CD4-positive, alpha-beta memory T cell (primary cell): ENCODE data around the gene SEC14L3. TPM values are rescaled to one million over a fixed set of nuclear protein-coding genes. Genes with fewer than 3 reads are reported as not detected.
"Not testable (repeated sequence)": the region's sequence is repeated elsewhere in the genome, so short reads cannot be mapped to it uniquely, and the experiment has no call there.

Source experiments
- CTCF ChIA-PET: fragments of 350-600 bp; sonication (Branson Sonifier 250); formaldehyde crosslinking; loops from one replicate; lab custom pipeline; 2021; ENCODE audit warnings: inconsistent platforms; ENCODE audit not compliant: partially characterized antibody; lab: Charles Lee
- POLR2A ChIA-PET: fragments of 350-600 bp; sonication (Branson Sonifier 250); formaldehyde crosslinking; loops from one replicate; lab custom pipeline; 2021; ENCODE audit not compliant: partially characterized antibody; lab: Charles Lee
- DNase-seq, 5 donors: peaks; one replicate each; pipeline versions ENCODE4 v3.0.0 to v3.0.0-alpha.2; 2020 to 2022; ENCODE audit warnings: mixed read lengths in 1 of 5
- H3K27ac ChIP-seq: one replicate; pipeline ENCODE4 v1.7.0; 2013; ENCODE audit warnings: low read depth, low read length
- H3K27me3 ChIP-seq: 2 replicates; pipeline ENCODE4 v1.7.0; 2013; ENCODE audit warnings: mild to moderate bottlenecking, low read length, moderate library complexity; ENCODE audit not compliant: insufficient read depth
- H3K36me3 ChIP-seq: 2 replicates; pipeline ENCODE4 v1.7.0; 2013; ENCODE audit warnings: mild to moderate bottlenecking, low read length, moderate library complexity; ENCODE audit not compliant: insufficient read depth
- H3K4me1 ChIP-seq: 2 replicates; pipeline ENCODE4 v1.7.0; 2013; ENCODE audit warnings: mild to moderate bottlenecking, low read length, moderate library complexity; ENCODE audit not compliant: insufficient read depth
- H3K4me3 ChIP-seq, 2 donors: one replicate each; pipeline ENCODE4 v1.7.0; 2013; ENCODE audit warnings: low read length in 2 of 2, mild to moderate bottlenecking in 1 of 2
- H3K9me3 ChIP-seq, 2 donors: one replicate each; pipeline ENCODE4 v1.7.0; 2013; ENCODE audit warnings: low read length in 2 of 2, control low read depth in 1 of 2; ENCODE audit not compliant: control insufficient read depth in 1 of 2
- H3K27ac Mint-ChIP-seq, 7 donors: one replicate each; pipeline ENCODE4 v1.8.0; 2020 to 2021; ENCODE audit warnings: mixed read lengths in 7 of 7, mild to moderate bottlenecking in 6 of 7, inconsistent platforms in 3 of 7, moderate library complexity in 3 of 7
- H3K27me3 Mint-ChIP-seq, 2 donors: one replicate each; pipeline ENCODE4 v1.8.0; 2020 to 2021; ENCODE audit warnings: mixed read lengths in 2 of 2
- H3K36me3 Mint-ChIP-seq, 2 donors: one replicate each; pipeline ENCODE4 v1.8.0; 2020 to 2021; ENCODE audit warnings: mixed read lengths in 2 of 2, inconsistent platforms in 1 of 2, mild to moderate bottlenecking in 1 of 2
- H3K4me1 Mint-ChIP-seq, 4 donors: one replicate each; pipeline ENCODE4 v1.8.0; 2020 to 2021; ENCODE audit warnings: mixed read lengths in 4 of 4, mild to moderate bottlenecking in 1 of 4
- H3K4me3 Mint-ChIP-seq, 8 donors: one replicate each; pipeline ENCODE4 v1.8.0; 2020 to 2021; ENCODE audit warnings: mixed read lengths in 8 of 8, mild to moderate bottlenecking in 7 of 8, moderate library complexity in 6 of 8, inconsistent platforms in 3 of 8
- H3K9me3 Mint-ChIP-seq, 8 donors: one replicate each; pipeline ENCODE4 v1.8.0; 2020 to 2021; ENCODE audit warnings: mixed read lengths in 8 of 8, mild to moderate bottlenecking in 5 of 8, inconsistent platforms in 3 of 8, moderate library complexity in 1 of 8
- intact Hi-C: fragments of 100-400 bp; cut with micrococcal nuclease; formaldehyde crosslinking; loops from one replicate; pipeline ENCODE4 v1.15.1; 2023
- polyA plus RNA-seq, 2 donors: library from polyadenylated mRNA; unstranded; fragments of 300-500 nt; fragmentation: Illumina TruSeq; gene quantifications; one replicate each; pipeline ENCODE4 v1.2.3, GENCODE V29; 2021
- total RNA-seq, 2 experiments: library from RNA; stranded (reverse); gene quantifications; one replicate each; pipeline ENCODE4 v1.2.3, GENCODE V29; 2021

Gene SEC14L3
- total and polyA plus RNA-seq, 4 experiments from 2014 or later = not detected

DNA sequence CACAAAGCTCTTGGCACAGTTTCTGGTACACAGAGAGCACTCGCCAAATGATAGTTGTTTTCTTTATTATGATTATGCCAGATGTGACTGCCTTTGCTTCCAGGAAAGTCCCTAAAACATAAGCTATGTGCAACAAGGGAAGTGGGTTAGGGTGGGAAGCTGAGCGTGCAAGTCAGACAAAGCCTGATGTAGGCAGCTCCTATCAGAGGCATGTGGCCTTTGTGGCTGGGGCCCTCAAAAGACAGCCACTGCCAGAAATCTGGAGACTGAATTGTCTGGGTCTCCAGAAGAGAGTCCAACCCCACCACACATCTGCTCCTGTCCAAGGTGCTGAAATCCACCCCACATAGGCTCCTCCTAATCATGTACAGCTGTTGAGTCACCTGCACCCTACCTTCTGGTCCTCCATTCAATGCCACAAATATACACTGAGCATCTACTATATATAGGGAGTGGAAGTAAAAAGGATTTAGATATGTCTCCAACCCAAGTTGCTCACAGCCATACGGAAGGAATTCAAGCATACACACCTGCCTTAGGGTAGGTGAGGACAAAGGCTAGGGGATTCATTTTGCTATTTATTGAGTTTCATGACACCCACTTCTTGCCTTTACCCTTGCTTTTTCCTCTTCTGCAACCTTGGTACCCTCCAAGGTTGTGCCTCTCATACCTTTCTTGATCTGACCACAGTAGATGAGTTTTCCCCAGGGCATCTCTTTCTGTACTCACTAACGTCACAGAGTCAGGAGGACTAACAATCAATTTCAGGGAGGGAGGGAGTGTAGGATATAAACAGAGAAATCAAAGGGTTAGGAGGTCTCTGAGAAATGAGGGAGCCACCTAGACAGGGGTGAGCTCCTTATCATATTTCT lies 12.4 kb downstream of the SEC14L3 start:
- peak in 3 of 5 donors; percentile 11 to 56 (median 22) for DNase-seq
- H3K9me3 Mint-ChIP-seq = peaks cover 0 to 5% (median 2%) of the 10 kb centered on the region in 8 donors
- no peak overlapping the region for H3K4me3 Mint-ChIP-seq
- Histone ChIP-seq H3K4me1 (no peaks in the 10 kb centered on the region), H3K9me3 (no peaks in the 10 kb centered on the region), H3K36me3 (no peaks in the 10 kb centered on the region), H3K4me3 (no peak overlapping the region), H3K27me3 (peaks cover 5% of the 10 kb centered on the region), H3K27ac (no peak overlapping the region)
- intact Hi-C loops = no loop called here
- H3K27ac Mint-ChIP-seq = peak overlapping the region in 1 of 7 donors; percentile 3
- no peaks in the 10 kb centered on the region for H3K4me1 Mint-ChIP-seq
- ChIA-PET CTCF (no interaction called here), POLR2A (no interaction called here)
- H3K27me3 Mint-ChIP-seq = peaks cover 7 to 16% of the 10 kb centered on the region in 2 donors
- peaks cover 0 to 6% of the 10 kb centered on the region in 2 donors for H3K36me3 Mint-ChIP-seq

DNA sequence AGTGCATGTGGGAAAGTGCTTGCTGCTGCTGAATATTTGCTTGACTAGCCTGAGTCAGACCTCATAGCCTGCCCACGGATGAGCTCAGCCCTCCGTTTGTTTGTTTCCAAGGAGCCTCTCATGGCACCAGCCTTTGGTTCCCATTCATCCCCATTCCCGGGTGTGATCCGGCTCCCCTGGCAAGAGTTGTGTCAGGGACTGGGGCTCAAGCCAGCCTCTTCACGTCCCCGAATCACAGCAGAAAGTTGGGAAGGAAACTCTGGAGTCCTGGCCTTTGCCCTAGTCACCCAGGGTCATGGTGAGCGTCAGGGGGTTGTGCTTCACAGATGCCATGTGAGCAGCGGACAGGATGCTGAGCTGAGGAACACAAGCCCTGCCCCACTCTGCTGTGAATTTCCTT lies 13.8 kb downstream of the SEC14L3 start:
- H3K4me3 Mint-ChIP-seq = no peak overlapping the region
- Histone ChIP-seq H3K4me1 (no peaks in the 10 kb centered on the region), H3K27me3 (peaks cover 5% of the 10 kb centered on the region), H3K27ac (no peak overlapping the region), H3K4me3 (no peak overlapping the region), H3K9me3 (no peaks in the 10 kb centered on the region), H3K36me3 (no peaks in the 10 kb centered on the region)
- H3K27ac Mint-ChIP-seq = no peak overlapping the region
- H3K27me3 Mint-ChIP-seq = peaks cover 10 to 19% of the 10 kb centered on the region in 2 donors
- ChIA-PET CTCF (interaction anchor here (0.7 to 1.3 kb wide), 3 partner anchors 9 to 27 kb away, joined by 3 to 4 read pairs (median 3); no protein-coding TSS in a partner anchor), POLR2A (no interaction called here)
- peaks cover 0 to 6% of the 10 kb centered on the region in 2 donors for H3K36me3 Mint-ChIP-seq
- no peaks in the 10 kb centered on the region for H3K4me1 Mint-ChIP-seq
- intact Hi-C loops = no loop called here
- H3K9me3 Mint-ChIP-seq = peaks cover 0 to 5% (median 2%) of the 10 kb centered on the region in 8 donors
- no peak for DNase-seq

DNA sequence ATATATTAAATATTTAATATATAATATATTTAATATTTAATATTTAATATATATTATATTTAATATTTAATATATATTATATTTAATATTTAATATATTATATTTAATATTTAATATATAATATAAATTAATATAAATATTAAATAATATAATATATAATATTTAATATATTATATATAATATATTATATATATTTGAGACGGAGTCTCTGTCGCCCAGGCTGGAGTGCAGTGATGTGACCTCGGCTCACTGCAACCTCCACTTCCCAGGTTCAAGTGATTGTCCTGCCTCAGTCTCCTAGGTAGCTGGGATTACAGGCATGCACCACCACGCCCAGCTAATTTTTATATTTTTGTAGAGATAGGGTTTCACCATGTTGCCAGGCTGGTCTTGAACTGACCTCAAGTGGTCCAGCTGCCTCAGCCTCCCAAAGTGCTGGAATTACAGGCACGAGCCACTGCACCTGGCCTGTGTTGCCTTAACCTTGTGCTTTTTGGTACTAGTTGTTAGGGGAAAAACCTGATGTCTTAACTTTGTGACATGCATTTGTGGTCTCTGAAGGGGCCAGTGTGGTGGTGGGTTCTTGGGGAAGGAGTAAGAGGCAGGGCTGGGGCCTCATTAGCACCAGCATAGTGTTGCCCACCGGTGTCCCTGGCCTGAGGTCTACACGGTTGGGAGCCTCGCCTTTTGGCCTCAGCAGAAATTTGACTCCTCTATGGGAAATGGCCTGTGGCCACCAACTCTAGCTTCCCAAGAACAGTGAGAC lies 16.6 kb downstream of the SEC14L3 start:
- Mint-ChIP-seq H3K4me3 (no peak overlapping the region), H3K36me3 (peaks cover 0 to 6% of the 10 kb centered on the region in 2 donors), H3K9me3 (peaks cover 0 to 5% (median 2%) of the 10 kb centered on the region in 8 donors), H3K27me3 (peaks cover 16 to 31% of the 10 kb centered on the region in 2 donors), H3K27ac (no peak overlapping the region), H3K4me1 (no peaks in the 10 kb centered on the region)
- intact Hi-C loops = no loop called here
- Histone ChIP-seq H3K36me3 (no peaks in the 10 kb centered on the region), H3K4me3 (no peak overlapping the region), H3K9me3 (no peaks in the 10 kb centered on the region), H3K27me3 (peaks cover 5% of the 10 kb centered on the region), H3K4me1 (no peaks in the 10 kb centered on the region), H3K27ac (no peak overlapping the region)
- no peak for DNase-seq
- ChIA-PET CTCF (no interaction called here), POLR2A (no interaction called here)

DNA sequence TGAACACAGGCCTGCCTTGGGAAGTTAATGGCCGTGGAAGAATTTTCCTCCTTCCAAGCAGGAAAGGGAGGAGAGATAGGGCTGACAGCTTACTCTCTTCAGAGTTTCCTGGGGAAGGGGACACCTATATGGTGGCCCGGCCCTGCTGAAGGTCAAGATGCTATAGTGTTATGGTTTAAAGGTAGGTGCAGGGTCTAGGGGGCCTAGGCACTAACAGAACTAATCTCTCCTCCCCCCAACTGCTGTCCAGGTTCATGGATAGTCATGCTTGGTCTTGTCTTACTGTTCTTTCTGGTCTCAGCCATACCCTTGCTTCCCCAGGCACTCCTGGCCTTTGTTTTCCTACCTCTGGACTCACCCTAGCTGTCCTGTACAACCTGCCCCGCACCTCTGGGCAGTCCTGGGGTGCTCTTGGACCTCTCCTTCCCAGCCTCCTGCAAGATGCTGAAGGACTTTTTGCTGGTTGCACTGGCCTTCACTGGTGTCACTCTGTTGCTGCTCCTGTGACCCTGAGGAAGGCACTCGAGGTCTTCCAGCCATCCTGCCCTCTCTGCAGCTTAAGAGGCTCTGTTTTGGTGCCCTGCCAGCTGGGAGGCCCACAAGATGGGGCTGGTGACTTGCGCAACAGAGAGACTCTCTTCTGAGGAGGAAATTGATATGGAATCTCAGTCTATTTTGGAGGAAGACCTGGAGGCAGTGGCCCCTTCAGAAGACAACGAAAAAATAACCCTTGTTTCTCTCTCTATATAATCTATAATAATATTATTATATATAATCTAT lies 17.9 kb downstream of the SEC14L3 start:
- H3K36me3 Mint-ChIP-seq = no peaks in the 10 kb centered on the region
- H3K4me1 Mint-ChIP-seq = no peaks in the 10 kb centered on the region
- peak overlapping the region in 1 of 7 donors; percentile 16 for H3K27ac Mint-ChIP-seq
- CTCF ChIA-PET = no interaction called here
- POLR2A ChIA-PET = no interaction called here
- peaks cover 16 to 26% of the 10 kb centered on the region in 2 donors for H3K27me3 Mint-ChIP-seq
- no peaks in the 10 kb centered on the region for H3K36me3 ChIP-seq
- H3K4me3 Mint-ChIP-seq = no peak overlapping the region
- H3K4me1 ChIP-seq = no peaks in the 10 kb centered on the region
- intact Hi-C loops = no loop called here
- H3K9me3 ChIP-seq = no peaks in the 10 kb centered on the region
- H3K27me3 ChIP-seq = peaks cover 5% of the 10 kb centered on the region
- no peak overlapping the region for H3K4me3 ChIP-seq
- DNase-seq = no peak
- peaks cover 0 to 3% (median 0%) of the 10 kb centered on the region in 8 donors for H3K9me3 Mint-ChIP-seq
- no peak overlapping the region for H3K27ac ChIP-seq

DNA sequence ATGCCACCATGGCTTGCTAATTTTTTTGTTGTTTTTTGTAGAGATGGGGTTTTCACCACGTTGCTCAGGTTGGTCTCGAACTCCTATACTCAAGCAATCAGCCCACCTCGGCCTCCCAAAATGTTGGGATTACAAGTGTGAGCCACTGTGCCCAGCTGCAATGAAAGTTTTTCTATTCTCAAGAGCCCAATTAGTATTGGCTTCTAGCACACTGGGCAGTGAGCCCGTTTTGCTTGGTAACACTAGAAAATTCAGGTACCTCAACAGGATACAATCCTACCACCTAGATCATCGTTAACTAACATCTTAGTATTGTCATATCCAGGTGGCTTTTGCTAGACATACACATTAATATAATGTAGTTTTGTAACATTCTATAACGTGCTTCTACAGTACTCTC lies 19.0 kb downstream of the SEC14L3 start:
- no peaks in the 10 kb centered on the region for H3K36me3 ChIP-seq
- intact Hi-C loops = no loop called here
- peaks cover 0 to 3% (median 0%) of the 10 kb centered on the region in 8 donors for H3K9me3 Mint-ChIP-seq
- H3K27me3 Mint-ChIP-seq = peaks cover 15 to 28% of the 10 kb centered on the region in 2 donors
- H3K4me1 ChIP-seq = no peaks in the 10 kb centered on the region
- ChIA-PET POLR2A (no interaction called here), CTCF (no interaction called here)
- no peaks in the 10 kb centered on the region for H3K36me3 Mint-ChIP-seq
- H3K27ac Mint-ChIP-seq = no peak overlapping the region
- no peaks in the 10 kb centered on the region for H3K4me1 Mint-ChIP-seq
- H3K4me3 ChIP-seq = no peak overlapping the region
- no peak overlapping the region for H3K27ac ChIP-seq
- no peak overlapping the region for H3K4me3 Mint-ChIP-seq
- no peaks in the 10 kb centered on the region for H3K9me3 ChIP-seq
- peaks cover 5% of the 10 kb centered on the region for H3K27me3 ChIP-seq
- DNase-seq = no peak

DNA sequence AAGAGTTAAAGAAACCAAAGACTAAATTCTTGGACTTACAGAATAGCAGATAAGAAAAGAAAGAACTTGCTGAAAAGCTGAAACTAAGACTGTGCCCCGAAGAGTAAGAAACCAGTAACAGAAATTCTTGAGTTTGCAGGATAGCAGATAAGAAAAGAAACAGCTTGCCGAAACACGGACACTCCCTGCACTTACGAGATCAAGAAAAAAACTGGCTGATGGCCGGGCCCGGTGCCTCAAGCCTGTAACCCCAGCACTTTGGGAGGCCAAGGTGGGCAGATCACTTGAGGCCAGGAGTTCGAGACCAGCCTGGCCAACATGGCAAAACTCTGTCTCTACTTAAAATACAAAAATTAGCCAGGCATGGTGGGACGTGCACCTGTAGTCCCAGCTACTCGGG lies 20.3 kb downstream of the SEC14L3 start:
- DNase-seq, CTCF ChIA-PET, H3K27me3 ChIP-seq, H3K9me3 ChIP-seq, H3K4me3 ChIP-seq, H3K27ac Mint-ChIP-seq, H3K27ac ChIP-seq, POLR2A ChIA-PET, H3K36me3 ChIP-seq, H3K9me3 Mint-ChIP-seq, H3K4me1 Mint-ChIP-seq, intact Hi-C loops, H3K36me3 Mint-ChIP-seq, H3K4me3 Mint-ChIP-seq, H3K4me1 ChIP-seq: not testable (repeated sequence)
- H3K27me3 Mint-ChIP-seq = peaks cover 23 to 38% of the 10 kb centered on the region in 2 donors
